Measurements from ENCODE around the gene PROP1. TPM values are rescaled to one million over a fixed set of nuclear protein-coding genes. Genes with fewer than 3 reads are reported as not detected.

Gene PROP1
- total RNA-seq, 4 donors from 2014 or later: not detected

DNA sequence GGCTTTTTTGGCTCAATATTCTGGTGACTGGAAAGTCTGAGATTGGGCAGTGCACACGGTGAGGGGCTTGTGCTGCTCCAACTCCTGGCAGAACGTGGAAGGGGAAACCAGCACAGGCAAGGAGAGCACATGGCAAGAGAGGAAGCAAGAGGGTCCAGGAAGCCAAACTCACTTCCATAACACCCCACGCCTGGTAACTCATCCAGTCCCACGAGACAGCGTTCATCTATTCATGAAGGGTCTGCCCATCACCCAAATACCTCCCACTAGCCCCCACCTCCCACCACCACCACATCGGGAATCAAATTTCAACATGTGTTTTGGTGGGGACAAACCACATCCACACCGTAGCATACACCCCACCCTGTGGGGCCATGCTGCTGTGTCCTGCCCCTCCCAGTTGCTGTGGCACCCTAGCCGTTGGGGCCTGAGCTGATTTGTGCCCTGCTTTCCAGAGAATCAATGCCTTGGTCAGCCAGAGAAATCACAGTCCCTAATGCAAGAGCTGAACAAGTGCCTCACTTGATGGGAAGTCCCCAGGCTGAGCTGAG, 27.3 kb downstream of the PROP1 start:
- peaks cover 38% of the 10 kb centered on the region for H3K27me3 ChIP-seq
- WGBS, 2 donors (ENCODE audit: low coverage in 1 of 2): 71 to 100% methylated on average over 1 to 7 of the region's 8 CpGs

GRCh38 chr5:177967221-177967887, 28.7 kb downstream of the PROP1 start:
- ATAC-seq: no peak
- 70 to 87% methylated on average over 3 to 8 of the region's 9 CpGs for WGBS, 2 donors (ENCODE audit: low coverage in 1 of 2)
- Histone ChIP-seq H3K27ac (no peak overlapping the region), H3K4me3 (no peak overlapping the region), H3K4me1 (no peaks in the 10 kb centered on the region), H3K36me3 (no peaks in the 10 kb centered on the region), H3K27me3 (peaks cover 38% of the 10 kb centered on the region), H3K9me3 (no peaks in the 10 kb centered on the region)
- no peak for TF ChIP-seq EP300 (IDR thresholded peaks at IDR 0.05)
- TF ChIP-seq, protein P1, sequence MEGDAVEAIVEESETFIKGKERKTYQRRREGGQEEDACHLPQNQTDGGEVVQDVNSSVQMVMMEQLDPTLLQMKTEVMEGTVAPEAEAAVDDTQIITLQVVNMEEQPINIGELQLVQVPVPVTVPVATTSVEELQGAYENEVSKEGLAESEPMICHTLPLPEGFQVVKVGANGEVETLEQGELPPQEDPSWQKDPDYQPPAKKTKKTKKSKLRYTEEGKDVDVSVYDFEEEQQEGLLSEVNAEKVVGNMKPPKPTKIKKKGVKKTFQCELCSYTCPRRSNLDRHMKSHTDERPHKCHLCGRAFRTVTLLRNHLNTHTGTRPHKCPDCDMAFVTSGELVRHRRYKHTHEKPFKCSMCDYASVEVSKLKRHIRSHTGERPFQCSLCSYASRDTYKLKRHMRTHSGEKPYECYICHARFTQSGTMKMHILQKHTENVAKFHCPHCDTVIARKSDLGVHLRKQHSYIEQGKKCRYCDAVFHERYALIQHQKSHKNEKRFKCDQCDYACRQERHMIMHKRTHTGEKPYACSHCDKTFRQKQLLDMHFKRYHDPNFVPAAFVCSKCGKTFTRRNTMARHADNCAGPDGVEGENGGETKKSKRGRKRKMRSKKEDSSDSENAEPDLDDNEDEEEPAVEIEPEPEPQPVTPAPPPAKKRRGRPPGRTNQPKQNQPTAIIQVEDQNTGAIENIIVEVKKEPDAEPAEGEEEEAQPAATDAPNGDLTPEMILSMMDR (IDR thresholded peaks at IDR 0.05): no peak
- no peak for TF ChIP-seq POLR2AphosphoS5 (IDR thresholded peaks at IDR 0.05)
- TF ChIP-seq POLR2A (IDR thresholded peaks at IDR 0.05): no peak

More for the DNA sequence above, 27.3 kb downstream of the PROP1 start:
- no peak for ATAC-seq
- Histone ChIP-seq H3K9me3 (no peaks in the 10 kb centered on the region), H3K4me3 (no peak overlapping the region), H3K36me3 (no peaks in the 10 kb centered on the region), H3K4me1 (no peaks in the 10 kb centered on the region), H3K27ac (no peak overlapping the region)
- TF ChIP-seq, protein P1 (IDR thresholded peaks at IDR 0.05): no peak
- no peak for TF ChIP-seq POLR2AphosphoS5 (IDR thresholded peaks at IDR 0.05)
- no peak for TF ChIP-seq POLR2A (IDR thresholded peaks at IDR 0.05)
- no peak for TF ChIP-seq EP300 (IDR thresholded peaks at IDR 0.05)

DNA sequence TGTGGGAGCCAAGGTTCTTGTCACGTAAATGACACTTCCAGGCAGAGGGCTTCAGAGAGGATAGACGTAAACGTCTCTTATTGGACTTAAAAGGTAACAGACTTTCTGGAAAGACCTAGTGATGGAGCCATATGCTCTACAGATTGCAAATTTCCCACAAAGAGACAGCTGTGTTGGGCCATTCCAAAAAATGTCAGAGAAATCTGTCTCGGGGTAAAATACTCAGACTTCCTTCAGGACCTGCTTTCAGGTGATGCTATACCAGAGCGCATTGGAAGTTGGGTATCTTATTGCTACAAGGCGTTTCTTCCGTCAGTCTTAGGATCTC, 29.2 kb downstream of the PROP1 start:
- no peak overlapping the region for H3K4me3 ChIP-seq
- TF ChIP-seq, protein P1 (IDR thresholded peaks at IDR 0.05): no peak
- TF ChIP-seq EP300 (IDR thresholded peaks at IDR 0.05) (no peak), POLR2AphosphoS5 (IDR thresholded peaks at IDR 0.05) (no peak), POLR2A (IDR thresholded peaks at IDR 0.05) (no peak)
- H3K27ac ChIP-seq: no peak overlapping the region
- 63 to 74% methylated on average over 5 to 6 of the region's 7 CpGs for WGBS, 2 donors (ENCODE audit: low coverage in 1 of 2)
- H3K4me1 ChIP-seq: no peaks in the 10 kb centered on the region
- no peaks in the 10 kb centered on the region for H3K9me3 ChIP-seq
- H3K27me3 ChIP-seq: peaks cover 38% of the 10 kb centered on the region
- ATAC-seq: no peak
- H3K36me3 ChIP-seq: no peaks in the 10 kb centered on the region

- ATAC-seq: no peak
- Histone ChIP-seq H3K27ac (no peak overlapping the region), H3K4me3 (no peak overlapping the region), H3K27me3 (peaks cover 35% of the 10 kb centered on the region), H3K36me3 (no peaks in the 10 kb centered on the region), H3K9me3 (no peaks in the 10 kb centered on the region), H3K4me1 (no peaks in the 10 kb centered on the region)
- WGBS, 2 donors (ENCODE audit: low coverage in 1 of 2): 73 to 90% methylated on average over 5 to 6 of the region's 19 CpGs
- TF ChIP-seq POLR2AphosphoS5 (IDR thresholded peaks at IDR 0.05) (no peak), EP300 (IDR thresholded peaks at IDR 0.05) (no peak), POLR2A (IDR thresholded peaks at IDR 0.05) (no peak)
- TF ChIP-seq, protein P1 (IDR thresholded peaks at IDR 0.05): no peak
These were observed 29.8 kb downstream of the PROP1 start for GRCh38 chr5:177966009-177966838.
